PFSK-1 (cell line): ENCODE data around the gene SMIM30.

ENCODE experiments used
- FOXP2 ChIP-seq: optimal IDR thresholded peaks from 2 replicates; pipeline ENCODE3; 2011; ENCODE audit warnings: borderline replicate concordance, control low read depth, inconsistent platforms; ENCODE audit not compliant: insufficient read depth; ENCODE audit errors: extremely low read length, extremely low read depth
- POLR2AphosphoS5 ChIP-seq: IDR thresholded peaks from 2 replicates; pipeline ENCODE4 v1.6.1; 2012; ENCODE audit warnings: low read depth, mild to moderate bottlenecking, control low read depth, low read length, moderate library complexity
- SIN3A ChIP-seq: IDR thresholded peaks from 2 replicates; pipeline ENCODE4 v1.6.1; 2012; ENCODE audit warnings: mild to moderate bottlenecking, low read length, moderate library complexity, borderline replicate concordance; ENCODE audit not compliant: insufficient read depth
- TAF1 ChIP-seq: IDR thresholded peaks from 2 replicates; pipeline ENCODE4 v1.6.1; 2012; ENCODE audit warnings: low read length, control low read depth, borderline replicate concordance; ENCODE audit not compliant: insufficient read depth
- TF ChIP-seq, protein P1 (sequence below), 2 experiments: IDR thresholded peaks; 2 replicates each; pipeline versions ENCODE4 v1.6.1 to v1.8.0; 2011 to 2012; ENCODE audit warnings: low read depth in 2 of 2, low read length in 2 of 2, control low read depth in 1 of 2, inconsistent platforms in 1 of 2, mild to moderate bottlenecking in 1 of 2, moderate library complexity in 1 of 2; ENCODE audit not compliant: insufficient read depth in 1 of 2

Gene SMIM30

DNA sequence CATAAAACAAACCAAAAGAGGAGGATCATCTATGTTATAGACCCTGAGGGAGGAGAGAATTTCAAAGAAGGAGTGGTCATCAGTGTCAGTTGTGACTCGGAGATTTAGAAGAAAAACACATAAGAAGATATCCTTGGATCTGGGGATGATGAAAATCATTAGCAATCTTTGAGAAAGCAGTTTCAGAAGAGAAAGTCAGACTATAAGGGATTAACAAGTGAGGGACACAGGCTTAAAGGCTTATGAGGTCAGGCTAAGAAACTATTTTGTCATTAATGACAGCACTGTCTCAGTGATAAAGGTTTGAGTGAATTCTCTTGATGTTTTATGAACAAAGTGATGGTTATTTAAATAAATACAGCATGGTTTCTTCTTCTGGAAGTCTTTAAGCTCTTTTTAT is 25.6 kb downstream of the SMIM30 start:
- TF ChIP-seq SIN3A (no peak), TAF1 (no peak), POLR2AphosphoS5 (no peak), FOXP2 (no peak)
- TF ChIP-seq, protein P1, sequence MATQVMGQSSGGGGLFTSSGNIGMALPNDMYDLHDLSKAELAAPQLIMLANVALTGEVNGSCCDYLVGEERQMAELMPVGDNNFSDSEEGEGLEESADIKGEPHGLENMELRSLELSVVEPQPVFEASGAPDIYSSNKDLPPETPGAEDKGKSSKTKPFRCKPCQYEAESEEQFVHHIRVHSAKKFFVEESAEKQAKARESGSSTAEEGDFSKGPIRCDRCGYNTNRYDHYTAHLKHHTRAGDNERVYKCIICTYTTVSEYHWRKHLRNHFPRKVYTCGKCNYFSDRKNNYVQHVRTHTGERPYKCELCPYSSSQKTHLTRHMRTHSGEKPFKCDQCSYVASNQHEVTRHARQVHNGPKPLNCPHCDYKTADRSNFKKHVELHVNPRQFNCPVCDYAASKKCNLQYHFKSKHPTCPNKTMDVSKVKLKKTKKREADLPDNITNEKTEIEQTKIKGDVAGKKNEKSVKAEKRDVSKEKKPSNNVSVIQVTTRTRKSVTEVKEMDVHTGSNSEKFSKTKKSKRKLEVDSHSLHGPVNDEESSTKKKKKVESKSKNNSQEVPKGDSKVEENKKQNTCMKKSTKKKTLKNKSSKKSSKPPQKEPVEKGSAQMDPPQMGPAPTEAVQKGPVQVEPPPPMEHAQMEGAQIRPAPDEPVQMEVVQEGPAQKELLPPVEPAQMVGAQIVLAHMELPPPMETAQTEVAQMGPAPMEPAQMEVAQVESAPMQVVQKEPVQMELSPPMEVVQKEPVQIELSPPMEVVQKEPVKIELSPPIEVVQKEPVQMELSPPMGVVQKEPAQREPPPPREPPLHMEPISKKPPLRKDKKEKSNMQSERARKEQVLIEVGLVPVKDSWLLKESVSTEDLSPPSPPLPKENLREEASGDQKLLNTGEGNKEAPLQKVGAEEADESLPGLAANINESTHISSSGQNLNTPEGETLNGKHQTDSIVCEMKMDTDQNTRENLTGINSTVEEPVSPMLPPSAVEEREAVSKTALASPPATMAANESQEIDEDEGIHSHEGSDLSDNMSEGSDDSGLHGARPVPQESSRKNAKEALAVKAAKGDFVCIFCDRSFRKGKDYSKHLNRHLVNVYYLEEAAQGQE (IDR thresholded peaks at IDR 0.05; ENCODE audit: insufficient read depth in 1 of 2, low read depth in 2 of 2, low read length in 2 of 2) = no peak

DNA sequence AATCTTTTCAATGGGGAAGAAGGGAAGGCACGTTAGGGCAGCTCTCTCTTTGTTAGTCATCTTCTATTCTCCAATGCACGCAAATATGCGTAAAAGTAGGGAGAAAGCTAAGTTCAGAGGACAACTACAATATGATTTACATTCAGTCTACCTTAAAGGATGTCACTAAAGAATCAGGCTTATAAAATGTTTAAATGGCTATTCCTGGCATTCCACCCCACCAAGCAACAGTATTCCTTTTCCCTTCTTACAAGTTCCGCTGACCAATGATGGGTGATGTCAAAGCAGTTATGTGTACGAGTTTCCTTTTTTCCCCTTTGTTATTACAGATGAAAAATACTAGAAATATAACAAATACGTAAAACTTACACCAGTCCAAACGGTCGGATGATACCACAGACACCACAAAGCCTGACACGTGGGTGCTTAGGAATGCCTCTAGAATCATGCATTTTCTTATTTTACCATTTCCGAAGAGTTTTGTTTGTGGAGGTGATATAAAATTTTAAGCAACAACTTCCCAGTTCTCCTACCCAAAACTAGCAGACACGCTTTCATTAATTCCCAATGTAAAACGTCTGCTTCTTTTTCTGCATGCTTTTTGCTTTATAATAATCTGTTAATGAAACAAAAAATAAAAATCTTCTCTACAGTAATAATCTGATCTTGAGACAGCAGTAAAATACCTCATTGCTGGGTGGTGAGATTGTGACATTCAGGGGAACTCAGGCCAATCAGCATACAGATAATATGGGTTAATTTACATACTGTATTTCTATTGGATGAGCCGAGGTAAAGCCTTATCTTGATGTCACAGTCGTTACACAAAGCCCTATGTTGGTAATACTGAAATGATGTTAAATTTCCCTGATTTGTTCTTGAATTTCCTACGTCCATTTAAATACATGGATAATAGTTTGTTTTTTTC is 31.0 kb downstream of the SMIM30 start:
- TF ChIP-seq TAF1 (no peak), POLR2AphosphoS5 (no peak), SIN3A (no peak), FOXP2 (no peak)

DNA sequence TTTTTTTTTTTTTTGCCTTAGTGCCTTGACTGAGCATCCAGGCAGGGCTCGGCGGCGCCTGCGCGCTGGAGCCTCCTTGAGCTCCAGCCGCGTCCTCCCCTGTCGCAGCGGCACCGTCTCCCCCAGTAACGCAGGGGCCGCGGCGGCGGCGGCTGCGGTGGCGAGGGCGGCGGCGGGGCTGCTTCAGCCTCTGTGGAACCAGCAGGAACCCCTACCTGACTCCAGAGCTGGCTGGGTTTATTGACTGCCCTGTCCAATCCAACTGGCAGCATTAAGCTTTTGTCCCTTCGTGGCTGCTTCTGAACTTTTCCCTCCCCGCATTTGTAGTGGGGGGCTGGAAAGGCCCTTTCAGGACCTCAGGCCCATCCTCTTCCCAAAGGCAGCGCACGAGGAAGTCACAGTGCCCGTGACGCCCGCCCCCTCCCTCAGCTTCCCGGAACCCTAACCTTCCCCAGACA is 31.9 kb downstream of the SMIM30 start, which contains the start of gene GPR85:
GPR85 (minus strand) TSS at position 397 of the 458 bp plus-strand sequence. CDS start 2,106 bp downstream, outside the sequence.
- TF ChIP-seq, protein P1 (IDR thresholded peaks at IDR 0.05; ENCODE audit: insufficient read depth in 1 of 2, low read depth in 2 of 2, low read length in 2 of 2) = no peak
- TF ChIP-seq SIN3A (no peak), FOXP2 (no peak), TAF1 (no peak), POLR2AphosphoS5 (no peak)

DNA sequence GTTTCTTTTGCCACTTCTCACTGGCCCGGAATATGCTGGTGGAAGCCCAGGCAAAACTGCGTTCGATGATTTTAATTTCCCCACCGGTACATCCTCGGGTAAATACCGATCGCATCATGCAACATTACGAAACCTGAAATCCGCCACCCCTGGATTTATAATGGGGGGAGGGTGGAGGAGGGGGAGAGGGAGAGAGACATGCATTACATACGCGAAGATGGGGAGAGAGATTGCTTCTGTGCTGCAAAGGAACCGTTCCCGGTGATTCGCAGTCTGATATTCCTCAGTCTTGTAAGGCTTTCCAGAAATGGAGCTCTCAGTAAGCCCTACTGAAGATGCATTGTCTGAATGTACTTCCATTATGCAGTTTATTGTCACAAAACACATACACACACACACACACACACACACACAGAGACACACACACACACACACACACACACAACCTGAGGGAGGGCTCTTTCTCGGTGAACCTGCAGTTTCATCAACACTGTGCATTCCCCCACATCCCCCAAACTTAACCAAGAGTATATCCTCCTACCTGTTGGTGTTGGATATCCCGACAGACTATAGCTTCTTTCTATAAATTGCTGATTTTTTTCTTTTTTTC is 32.5 kb downstream of the SMIM30 start:
- no peak for TF ChIP-seq SIN3A
- no peak for TF ChIP-seq TAF1
- TF ChIP-seq POLR2AphosphoS5 = no peak
- TF ChIP-seq, protein P1 (IDR thresholded peaks at IDR 0.05; ENCODE audit: insufficient read depth in 1 of 2, low read depth in 2 of 2, low read length in 2 of 2) = no peak
- no peak for TF ChIP-seq FOXP2

DNA sequence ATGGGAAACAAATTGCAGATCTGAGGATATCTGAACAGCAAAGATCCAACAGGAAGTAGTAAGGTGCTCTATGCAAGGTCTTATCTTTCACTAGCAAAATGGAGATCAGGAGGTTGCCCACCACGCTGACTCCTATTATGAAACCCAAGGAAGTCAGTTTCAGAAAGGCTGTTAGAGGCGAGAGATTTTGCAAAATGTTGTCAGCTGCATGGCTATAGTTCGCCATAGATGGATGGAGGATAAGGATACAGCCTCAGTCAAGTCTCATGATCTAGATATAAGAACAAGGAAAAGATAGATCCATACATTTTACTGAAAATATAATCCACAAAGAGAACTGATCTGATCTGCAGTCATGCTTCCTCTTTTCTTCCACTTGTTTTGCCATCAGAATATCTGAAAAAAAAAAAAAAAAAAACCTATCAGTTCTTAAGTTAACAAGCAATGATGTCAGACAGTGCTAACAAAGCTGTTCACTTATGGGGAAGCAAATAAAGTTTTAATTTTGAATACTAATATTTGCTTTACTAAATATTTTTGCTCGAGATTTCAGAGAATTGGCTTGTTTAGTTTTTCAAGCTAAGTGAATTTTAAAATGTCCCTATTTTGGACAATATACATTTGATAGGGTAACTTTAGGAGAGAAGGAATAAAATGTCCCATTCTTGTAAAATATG is 33.7 kb downstream of the SMIM30 start:
- no peak for TF ChIP-seq SIN3A
- no peak for TF ChIP-seq POLR2AphosphoS5
- TF ChIP-seq, protein P1 (IDR thresholded peaks at IDR 0.05; ENCODE audit: insufficient read depth in 1 of 2, low read depth in 2 of 2, low read length in 2 of 2) = no peak
- no peak for TF ChIP-seq TAF1
